Neural progenitor cell (in vitro differentiated cells): ENCODE measurements around the gene SMIM35. TPM values are rescaled to one million over a fixed set of nuclear protein-coding genes. Genes with fewer than 3 reads are reported as not detected.

Experiments
- DNase-seq: peaks from one replicate; pipeline ENCODE4 v3.0.0-alpha.2; 2016; ENCODE audit warnings: low spot score
- H2AFZ ChIP-seq: fragments of 200-600 bp; sonication (generic); replicated peaks from 2 replicates; pipeline ENCODE4 v1.6.1; 2016; ENCODE audit warnings: antibody characterized with exemption
- H3F3A ChIP-seq: fragments of 200-600 bp; sonication (generic); 2 replicates; pipeline ENCODE4 v1.6.1; 2016; ENCODE audit warnings: antibody characterized with exemption, low read depth
- H3K27ac ChIP-seq: fragments of 200-600 bp; sonication (generic); 2 replicates; pipeline ENCODE4 v1.5.1; 2016; ENCODE audit warnings: mild to moderate bottlenecking
- H3K27me3 ChIP-seq: fragments of 200-600 bp; sonication (generic); 2 replicates; pipeline ENCODE4 v1.6.1; 2016; ENCODE audit warnings: mild to moderate bottlenecking, moderate library complexity
- H3K36me3 ChIP-seq: fragments of 200-600 bp; sonication (generic); 2 replicates; pipeline ENCODE4 v1.5.1; 2016
- H3K4me1 ChIP-seq: fragments of 200-600 bp; sonication (generic); 2 replicates; pipeline ENCODE4 v1.6.1; 2016; ENCODE audit warnings: mixed run types
- H3K4me2 ChIP-seq: fragments of 200-600 bp; sonication (generic); 2 replicates; pipeline ENCODE4 v1.6.1; 2016
- H3K4me3 ChIP-seq: fragments of 200-600 bp; sonication (generic); 2 replicates; pipeline ENCODE4 v1.5.1; 2016
- H3K79me2 ChIP-seq: fragments of 200-600 bp; sonication (generic); 2 replicates; pipeline ENCODE4 v1.6.1; 2016; ENCODE audit warnings: low read depth
- H3K9ac ChIP-seq: fragments of 200-600 bp; sonication (generic); 2 replicates; pipeline ENCODE4 v1.6.1; 2016
- H3K9me3 ChIP-seq: fragments of 200-600 bp; sonication (generic); 2 replicates; pipeline ENCODE4 v1.5.1; 2016; ENCODE audit warnings: low read depth
- H4K20me1 ChIP-seq: fragments of 200-600 bp; sonication (generic); 2 replicates; pipeline ENCODE4 v1.6.1; 2016; ENCODE audit warnings: low read depth
- H3K27ac Mint-ChIP-seq: 3 replicates; pipeline ENCODE4 v1.8.0; 2021; ENCODE audit warnings: mixed read lengths
- H3K27me3 Mint-ChIP-seq: 2 replicates; pipeline ENCODE4 v1.8.0; 2022; ENCODE audit warnings: low read depth, mild to moderate bottlenecking, inconsistent platforms, moderate library complexity, mixed read lengths; ENCODE audit not compliant: insufficient read depth
- H3K36me3 Mint-ChIP-seq: 3 replicates; pipeline ENCODE4 v1.8.0; 2021; ENCODE audit warnings: mixed read lengths
- H3K4me1 Mint-ChIP-seq: 3 replicates; pipeline ENCODE4 v1.8.0; 2021; ENCODE audit warnings: mixed read lengths
- H3K4me3 Mint-ChIP-seq: 3 replicates; pipeline ENCODE4 v1.8.0; 2021; ENCODE audit warnings: mild to moderate bottlenecking, moderate library complexity, mixed read lengths
- H3K9me3 Mint-ChIP-seq: 3 replicates; pipeline ENCODE4 v1.8.0; 2020; ENCODE audit warnings: mixed read lengths
- EZH2 ChIP-seq: fragments of 200-600 bp; sonication (generic); IDR thresholded peaks from 2 replicates; pipeline ENCODE4 v1.6.1; 2017; ENCODE audit warnings: antibody characterized with exemption, mild to moderate bottlenecking, moderate library complexity
- EZH2phosphoT487 ChIP-seq: fragments of 200-600 bp; sonication (generic); IDR thresholded peaks from 2 replicates; pipeline ENCODE4 v1.6.1; 2017; ENCODE audit warnings: antibody characterized with exemption
- total RNA-seq: library from RNA; depleted of rRNA; stranded (reverse); fragments of >200 nt; gene quantifications from 2 replicates; pipeline ENCODE4 v1.2.3, GENCODE V29; 2015; ENCODE audit warnings: low replicate concordance
- TF ChIP-seq, protein P1 (sequence below): fragments of 200-600 bp; sonication (generic); IDR thresholded peaks from 2 replicates; pipeline ENCODE4 v1.5.1; 2017; ENCODE audit warnings: antibody characterized with exemption, mild to moderate bottlenecking

The SMIM35 gene
- total RNA-seq, 1 donor from 2014 or later, result not detected

DNA sequence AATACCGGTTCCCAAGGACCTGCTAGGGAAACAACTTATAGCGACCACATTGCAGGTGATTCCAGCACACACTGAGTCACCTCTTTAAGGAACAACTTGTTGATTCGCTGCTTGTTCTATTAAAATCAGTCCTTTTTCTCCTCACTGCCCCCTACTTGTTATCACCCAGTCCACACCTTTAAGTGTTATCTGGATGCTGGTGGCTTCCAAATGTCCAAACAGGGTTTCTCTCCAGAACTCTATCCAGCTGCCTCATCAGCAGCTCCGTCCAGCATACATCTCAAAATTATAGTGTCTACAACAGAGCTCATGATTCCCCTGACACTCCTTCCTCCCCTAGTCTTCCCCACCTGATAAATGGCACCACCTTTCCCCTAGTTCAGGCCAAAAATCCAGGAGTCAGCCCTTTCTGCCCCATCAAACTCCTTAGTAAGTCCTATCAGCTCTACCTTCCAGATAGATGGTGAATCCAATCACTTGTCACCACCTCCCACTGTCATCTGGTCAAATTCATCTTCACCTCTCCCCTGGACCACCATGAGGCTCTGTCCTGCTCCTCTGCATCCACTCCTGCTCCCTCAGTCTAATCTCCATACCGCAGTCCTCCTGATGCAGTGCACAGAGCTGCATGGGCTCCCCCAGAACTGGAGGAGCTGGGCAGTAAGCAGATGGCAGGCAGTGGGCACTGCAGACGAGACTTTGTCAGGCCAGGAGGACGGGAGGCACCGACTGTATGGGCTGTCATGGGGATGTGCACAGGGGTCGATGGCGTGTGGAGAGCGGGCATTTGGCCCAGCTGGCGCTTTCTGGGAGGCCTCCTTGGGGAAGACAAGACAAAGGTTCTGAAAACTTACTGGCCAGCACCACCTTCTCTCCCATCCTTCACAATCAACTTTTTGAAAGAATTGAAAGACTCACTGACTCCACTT lies 81.3 kb downstream of the SMIM35 start:
- no peak for DNase-seq
- Histone ChIP-seq H3K4me2 (no peak overlapping the region), H3K27me3 (peaks cover 22% of the 10 kb centered on the region), H3K9me3 (no peaks in the 10 kb centered on the region), H3K36me3 (no peaks in the 10 kb centered on the region), H3K4me3 (no peak overlapping the region), H3F3A (peaks cover 18% of the 10 kb centered on the region), H3K27ac (no peak overlapping the region), H3K4me1 (peaks cover 13% of the 10 kb centered on the region), H3K9ac (no peak overlapping the region), H2AFZ (no peak overlapping the region), H3K79me2 (no peaks in the 10 kb centered on the region), H4K20me1 (no peaks in the 10 kb centered on the region)
- Mint-ChIP-seq H3K27me3 (no peaks in the 10 kb centered on the region), H3K4me1 (peaks cover 9% of the 10 kb centered on the region), H3K36me3 (no peaks in the 10 kb centered on the region), H3K4me3 (no peak overlapping the region), H3K9me3 (peaks cover 2% of the 10 kb centered on the region), H3K27ac (no peak overlapping the region)
- TF ChIP-seq, protein P1, sequence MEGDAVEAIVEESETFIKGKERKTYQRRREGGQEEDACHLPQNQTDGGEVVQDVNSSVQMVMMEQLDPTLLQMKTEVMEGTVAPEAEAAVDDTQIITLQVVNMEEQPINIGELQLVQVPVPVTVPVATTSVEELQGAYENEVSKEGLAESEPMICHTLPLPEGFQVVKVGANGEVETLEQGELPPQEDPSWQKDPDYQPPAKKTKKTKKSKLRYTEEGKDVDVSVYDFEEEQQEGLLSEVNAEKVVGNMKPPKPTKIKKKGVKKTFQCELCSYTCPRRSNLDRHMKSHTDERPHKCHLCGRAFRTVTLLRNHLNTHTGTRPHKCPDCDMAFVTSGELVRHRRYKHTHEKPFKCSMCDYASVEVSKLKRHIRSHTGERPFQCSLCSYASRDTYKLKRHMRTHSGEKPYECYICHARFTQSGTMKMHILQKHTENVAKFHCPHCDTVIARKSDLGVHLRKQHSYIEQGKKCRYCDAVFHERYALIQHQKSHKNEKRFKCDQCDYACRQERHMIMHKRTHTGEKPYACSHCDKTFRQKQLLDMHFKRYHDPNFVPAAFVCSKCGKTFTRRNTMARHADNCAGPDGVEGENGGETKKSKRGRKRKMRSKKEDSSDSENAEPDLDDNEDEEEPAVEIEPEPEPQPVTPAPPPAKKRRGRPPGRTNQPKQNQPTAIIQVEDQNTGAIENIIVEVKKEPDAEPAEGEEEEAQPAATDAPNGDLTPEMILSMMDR, result no peak
- TF ChIP-seq EZH2phosphoT487 (no peak), EZH2 (no peak)

DNA sequence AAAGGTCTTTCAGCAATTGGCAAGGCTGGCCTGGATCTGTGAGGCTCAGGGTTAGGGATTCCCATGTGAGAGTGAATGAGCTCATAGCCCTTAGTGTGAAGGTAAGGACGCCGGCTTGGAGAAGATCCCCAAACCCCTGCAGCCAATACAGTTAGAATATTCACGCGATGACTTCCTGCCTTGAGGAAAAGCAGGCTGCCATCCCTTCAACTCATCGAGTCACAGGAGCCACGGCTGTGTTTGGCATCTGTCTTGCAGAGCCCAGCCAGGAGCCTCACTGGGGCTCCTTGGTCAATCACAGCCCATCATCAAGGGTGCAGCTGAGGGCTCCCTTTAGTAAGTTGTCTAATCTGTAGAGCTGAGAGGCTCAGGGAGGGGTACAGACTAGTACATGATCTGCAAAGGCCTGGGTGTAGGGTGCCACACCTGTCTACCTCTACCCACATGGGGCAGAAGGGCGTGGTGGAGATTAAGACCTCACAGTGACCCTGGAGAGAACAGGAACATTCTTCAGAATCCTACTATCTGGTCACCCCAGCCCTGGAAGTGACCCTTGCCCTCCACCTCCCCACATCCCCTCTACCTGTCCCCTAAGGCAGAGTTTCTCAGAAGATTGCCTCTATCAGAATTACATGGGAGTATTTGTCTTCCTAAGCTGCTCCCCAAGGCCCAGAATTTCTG lies 82.1 kb downstream of the SMIM35 start:
- H3K27ac ChIP-seq, result no peak overlapping the region
- H3K9me3 Mint-ChIP-seq, result peaks cover 2% of the 10 kb centered on the region
- H3K4me1 ChIP-seq, result peaks cover 13% of the 10 kb centered on the region
- H3K4me3 ChIP-seq, result no peak overlapping the region
- peaks cover 22% of the 10 kb centered on the region for H3K27me3 ChIP-seq
- no peak overlapping the region for H3K27ac Mint-ChIP-seq
- no peak overlapping the region for H3K4me2 ChIP-seq
- no peaks in the 10 kb centered on the region for H3K36me3 ChIP-seq
- peaks cover 9% of the 10 kb centered on the region for H3K4me1 Mint-ChIP-seq
- H3K9me3 ChIP-seq, result no peaks in the 10 kb centered on the region
- no peak overlapping the region for H3K4me3 Mint-ChIP-seq
- H3F3A ChIP-seq, result peaks cover 18% of the 10 kb centered on the region
- H3K9ac ChIP-seq, result no peak overlapping the region
- no peaks in the 10 kb centered on the region for H4K20me1 ChIP-seq
- TF ChIP-seq, protein P1, result no peak
- TF ChIP-seq EZH2phosphoT487 (no peak), EZH2 (no peak)
- no peak overlapping the region for H2AFZ ChIP-seq
- H3K27me3 Mint-ChIP-seq, result no peaks in the 10 kb centered on the region
- no peaks in the 10 kb centered on the region for H3K79me2 ChIP-seq
- H3K36me3 Mint-ChIP-seq, result no peaks in the 10 kb centered on the region
- no peak for DNase-seq

DNA sequence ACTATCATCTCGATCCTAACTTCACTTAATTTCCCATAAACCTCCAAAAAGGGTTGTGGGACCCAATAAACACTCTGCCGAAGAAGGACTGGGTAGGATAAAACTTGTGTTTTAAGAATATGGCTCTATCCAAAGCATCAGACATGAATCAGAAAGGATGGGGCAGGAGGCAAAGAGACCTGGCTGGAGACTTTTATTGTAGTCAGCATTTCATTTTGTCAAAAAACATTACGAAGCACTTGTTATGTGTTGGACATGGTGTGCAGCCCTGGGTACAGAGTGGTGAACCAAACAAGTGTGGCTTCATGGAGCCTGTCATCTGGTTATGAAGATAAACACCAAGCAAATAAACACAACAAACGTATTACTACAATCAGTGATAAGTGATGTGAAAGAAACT lies 83.3 kb downstream of the SMIM35 start:
- TF ChIP-seq EZH2phosphoT487, result no peak
- TF ChIP-seq, protein P1, result no peak
- no peak for TF ChIP-seq EZH2
- DNase-seq, result no peak
- Histone ChIP-seq H3K4me3 (no peak overlapping the region), H3K9ac (no peak overlapping the region), H3K79me2 (no peaks in the 10 kb centered on the region), H3K27me3 (peaks cover 19% of the 10 kb centered on the region), H3K36me3 (no peaks in the 10 kb centered on the region), H2AFZ (no peak overlapping the region), H3K27ac (no peak overlapping the region), H4K20me1 (no peaks in the 10 kb centered on the region), H3K4me1 (peaks cover 13% of the 10 kb centered on the region), H3K4me2 (no peak overlapping the region), H3K9me3 (no peaks in the 10 kb centered on the region), H3F3A (peaks cover 18% of the 10 kb centered on the region)
- Mint-ChIP-seq H3K9me3 (peaks cover 2% of the 10 kb centered on the region), H3K27ac (no peak overlapping the region), H3K36me3 (no peaks in the 10 kb centered on the region), H3K4me1 (peaks cover 9% of the 10 kb centered on the region), H3K4me3 (no peak overlapping the region), H3K27me3 (no peaks in the 10 kb centered on the region)
